ENCODE data around the gene FAIM2. TPM values are rescaled to one million over a fixed set of nuclear protein-coding genes. Genes with fewer than 3 reads are reported as not detected.
A peak's percentile ranks its signal among the peaks of the same experiment; 100 is the strongest.

Gene FAIM2
- total RNA-seq, 2 donors from 2014 or later, result 0.39 to 0.67 TPM

GRCh38 chr12:49932023-49932422 lies 28.3 kb upstream of the FAIM2 start:
- Mint-ChIP-seq H3K27ac (no peak overlapping the region), H3K9me3 (no peaks in the 10 kb centered on the region), H3K36me3 (ENCODE audit: insufficient read depth in 2 of 2) (no peaks in the 10 kb centered on the region), H3K4me1 (ENCODE audit: low read depth) (no peaks in the 10 kb centered on the region), H3K27me3 (ENCODE audit: low read depth) (peaks cover 9% of the 10 kb centered on the region), H3K4me3 (no peak overlapping the region)
- ATAC-seq (replicated peaks in 1 of 2) (no peak), DNase-seq (no peak)

GRCh38 chr12:49930515-49931288 lies 27.0 kb upstream of the FAIM2 start:
- DNase-seq (no peak), ATAC-seq (replicated peaks in 1 of 2) (peak; percentile 58 to 65)
- no peaks in the 10 kb centered on the region for H3K9me3 Mint-ChIP-seq
- H3K27ac Mint-ChIP-seq, result no peak overlapping the region
- no peaks in the 10 kb centered on the region for H3K36me3 Mint-ChIP-seq (ENCODE audit: insufficient read depth in 2 of 2)
- peaks cover 9% of the 10 kb centered on the region for H3K27me3 Mint-ChIP-seq (ENCODE audit: low read depth)
- no peak overlapping the region for H3K4me3 Mint-ChIP-seq
- H3K4me1 Mint-ChIP-seq (ENCODE audit: low read depth), result no peaks in the 10 kb centered on the region

- no peak overlapping the region for H3K27ac Mint-ChIP-seq
- no peaks in the 10 kb centered on the region for H3K36me3 Mint-ChIP-seq (ENCODE audit: insufficient read depth in 2 of 2)
- H3K27me3 Mint-ChIP-seq (ENCODE audit: low read depth), result peaks cover under 1% of the 10 kb centered on the region
- DNase-seq (no peak), ATAC-seq (replicated peaks in 1 of 2) (no peak)
- no peaks in the 10 kb centered on the region for H3K4me1 Mint-ChIP-seq (ENCODE audit: low read depth)
- H3K4me3 Mint-ChIP-seq, result no peak overlapping the region
- no peaks in the 10 kb centered on the region for H3K9me3 Mint-ChIP-seq
Measured at GRCh38 chr12:49929581-49929980, 25.9 kb upstream of the FAIM2 start.

- Mint-ChIP-seq H3K36me3 (ENCODE audit: insufficient read depth in 2 of 2) (no peaks in the 10 kb centered on the region), H3K4me1 (ENCODE audit: low read depth) (no peaks in the 10 kb centered on the region), H3K9me3 (no peaks in the 10 kb centered on the region), H3K27ac (no peak overlapping the region), H3K4me3 (no peak overlapping the region), H3K27me3 (ENCODE audit: low read depth) (no peaks in the 10 kb centered on the region)
- ATAC-seq (replicated peaks in 1 of 2), result no peak
- DNase-seq, result no peak
Measured at GRCh38 chr12:49928471-49928870, 24.8 kb upstream of the FAIM2 start.

- no peak for ATAC-seq (replicated peaks in 1 of 2)
- no peaks in the 10 kb centered on the region for H3K36me3 Mint-ChIP-seq (ENCODE audit: insufficient read depth in 2 of 2)
- no peaks in the 10 kb centered on the region for H3K4me1 Mint-ChIP-seq (ENCODE audit: low read depth)
- no peak for DNase-seq
- no peaks in the 10 kb centered on the region for H3K9me3 Mint-ChIP-seq
- no peak overlapping the region for H3K4me3 Mint-ChIP-seq
- no peaks in the 10 kb centered on the region for H3K27me3 Mint-ChIP-seq (ENCODE audit: low read depth)
- no peak overlapping the region for H3K27ac Mint-ChIP-seq
Measured at GRCh38 chr12:49925433-49926204, 21.9 kb upstream of the FAIM2 start.

GRCh38 chr12:49924628-49925246 lies 21.0 kb upstream of the FAIM2 start:
- no peak overlapping the region for H3K27ac Mint-ChIP-seq
- H3K4me1 Mint-ChIP-seq (ENCODE audit: low read depth), result no peaks in the 10 kb centered on the region
- DNase-seq, result no peak
- no peak overlapping the region for H3K4me3 Mint-ChIP-seq
- no peak for ATAC-seq (replicated peaks in 1 of 2)
- no peaks in the 10 kb centered on the region for H3K36me3 Mint-ChIP-seq (ENCODE audit: insufficient read depth in 2 of 2)
- H3K27me3 Mint-ChIP-seq (ENCODE audit: low read depth), result no peaks in the 10 kb centered on the region
- H3K9me3 Mint-ChIP-seq, result no peaks in the 10 kb centered on the region

GRCh38 chr12:49923880-49924556 lies 20.3 kb upstream of the FAIM2 start:
- Mint-ChIP-seq H3K4me1 (ENCODE audit: low read depth) (no peaks in the 10 kb centered on the region), H3K9me3 (no peaks in the 10 kb centered on the region), H3K27ac (no peak overlapping the region), H3K4me3 (no peak overlapping the region), H3K36me3 (ENCODE audit: insufficient read depth in 2 of 2) (no peaks in the 10 kb centered on the region), H3K27me3 (ENCODE audit: low read depth) (no peaks in the 10 kb centered on the region)
- ATAC-seq (replicated peaks in 1 of 2), result no peak
- DNase-seq, result no peak

- no peaks in the 10 kb centered on the region for H3K36me3 Mint-ChIP-seq (ENCODE audit: insufficient read depth in 2 of 2)
- ATAC-seq (replicated peaks in 1 of 2) (no peak), DNase-seq (no peak)
- no peaks in the 10 kb centered on the region for H3K4me1 Mint-ChIP-seq (ENCODE audit: low read depth)
- H3K27ac Mint-ChIP-seq, result no peak overlapping the region
- no peak overlapping the region for H3K4me3 Mint-ChIP-seq
- H3K9me3 Mint-ChIP-seq, result no peaks in the 10 kb centered on the region
- H3K27me3 Mint-ChIP-seq (ENCODE audit: low read depth), result no peaks in the 10 kb centered on the region
Measured at GRCh38 chr12:49923035-49923644, 19.4 kb upstream of the FAIM2 start.

- ATAC-seq (replicated peaks in 1 of 2), result no peak
- Mint-ChIP-seq H3K4me3 (no peak overlapping the region), H3K27me3 (ENCODE audit: low read depth) (no peaks in the 10 kb centered on the region), H3K4me1 (ENCODE audit: low read depth) (no peaks in the 10 kb centered on the region), H3K9me3 (no peaks in the 10 kb centered on the region), H3K27ac (no peak overlapping the region), H3K36me3 (ENCODE audit: insufficient read depth in 2 of 2) (no peaks in the 10 kb centered on the region)
- DNase-seq, result no peak
Measured at GRCh38 chr12:49922349-49923034, 18.8 kb upstream of the FAIM2 start.

- DNase-seq (no peak), ATAC-seq (replicated peaks in 1 of 2) (no peak)
- Mint-ChIP-seq H3K9me3 (no peaks in the 10 kb centered on the region), H3K27ac (no peak overlapping the region), H3K36me3 (ENCODE audit: insufficient read depth in 2 of 2) (no peaks in the 10 kb centered on the region), H3K4me3 (no peak overlapping the region), H3K27me3 (ENCODE audit: low read depth) (no peaks in the 10 kb centered on the region), H3K4me1 (ENCODE audit: low read depth) (no peaks in the 10 kb centered on the region)
Measured at GRCh38 chr12:49921936-49922335, 18.2 kb upstream of the FAIM2 start.

GRCh38 chr12:49921299-49921698 lies 17.6 kb upstream of the FAIM2 start:
- DNase-seq (no peak), ATAC-seq (replicated peaks in 1 of 2) (no peak)
- H3K27ac Mint-ChIP-seq, result no peak overlapping the region
- H3K4me1 Mint-ChIP-seq (ENCODE audit: low read depth), result no peaks in the 10 kb centered on the region
- no peak overlapping the region for H3K4me3 Mint-ChIP-seq
- H3K27me3 Mint-ChIP-seq (ENCODE audit: low read depth), result no peaks in the 10 kb centered on the region
- no peaks in the 10 kb centered on the region for H3K36me3 Mint-ChIP-seq (ENCODE audit: insufficient read depth in 2 of 2)
- no peaks in the 10 kb centered on the region for H3K9me3 Mint-ChIP-seq

- Mint-ChIP-seq H3K9me3 (no peaks in the 10 kb centered on the region), H3K27me3 (ENCODE audit: low read depth) (no peaks in the 10 kb centered on the region), H3K27ac (no peak overlapping the region), H3K36me3 (ENCODE audit: insufficient read depth in 2 of 2) (no peaks in the 10 kb centered on the region), H3K4me3 (no peak overlapping the region), H3K4me1 (ENCODE audit: low read depth) (no peaks in the 10 kb centered on the region)
- ATAC-seq (replicated peaks in 1 of 2) (no peak), DNase-seq (no peak)
Measured at GRCh38 chr12:49920915-49921286, 17.2 kb upstream of the FAIM2 start.

All from activated T-cell treated with anti-CD3 and anti-CD28 coated beads, Interleukin-2, amount 50 U/mL, for 72 hours (primary cell).